HG02973 (cell line): ENCODE results near the gene PRKN.
A peak's percentile ranks its signal among the peaks of the same experiment; 100 is the strongest.
"Not testable (repeated sequence)": the region's sequence is repeated elsewhere in the genome, so short reads cannot be mapped to it uniquely, and the experiment has no call there.

Experiments used
- ATAC-seq: cut with Tn5 transposase; IDR thresholded peaks from one replicate; pipeline ENCODE4 v1.9.1; 2021; ENCODE audit warnings: moderate library complexity; ENCODE audit not compliant: unreplicated experiment

The PRKN gene

GRCh38 chr6:161926324-161926723 is 801.2 kb downstream of the PRKN start:
- no peak for ATAC-seq

- no peak for ATAC-seq
These were observed 803.0 kb downstream of the PRKN start for GRCh38 chr6:161924516-161925116.

GRCh38 chr6:161922631-161923119 is 804.9 kb downstream of the PRKN start:
- ATAC-seq: peak; percentile 51

GRCh38 chr6:161921602-161922395 is 805.8 kb downstream of the PRKN start:
- no peak for ATAC-seq

GRCh38 chr6:161919691-161920090 is 807.9 kb downstream of the PRKN start:
- ATAC-seq: no peak

- no peak for ATAC-seq
These were observed 808.8 kb downstream of the PRKN start for GRCh38 chr6:161918628-161919205.

- ATAC-seq: no peak
These were observed 809.4 kb downstream of the PRKN start for GRCh38 chr6:161918109-161918531.

GRCh38 chr6:161917645-161918044 is 809.9 kb downstream of the PRKN start:
- ATAC-seq: no peak

- ATAC-seq: no peak
These were observed 812.1 kb downstream of the PRKN start for GRCh38 chr6:161915456-161915964.

- ATAC-seq: no peak
These were observed 818.7 kb downstream of the PRKN start for GRCh38 chr6:161908872-161909271.

- ATAC-seq: no peak
These were observed 821.0 kb downstream of the PRKN start for GRCh38 chr6:161906571-161906970.

- no peak for ATAC-seq
These were observed 823.9 kb downstream of the PRKN start for GRCh38 chr6:161903584-161904212.

GRCh38 chr6:161901740-161902426 is 825.7 kb downstream of the PRKN start:
- no peak for ATAC-seq

- no peak for ATAC-seq
These were observed 833.1 kb downstream of the PRKN start for GRCh38 chr6:161894436-161894835.

GRCh38 chr6:161891542-161891941 is 836.0 kb downstream of the PRKN start:
- ATAC-seq: no peak

GRCh38 chr6:161890832-161891297 is 836.7 kb downstream of the PRKN start:
- no peak for ATAC-seq

- ATAC-seq: no peak
These were observed 837.3 kb downstream of the PRKN start for GRCh38 chr6:161890133-161890831.

- ATAC-seq: no peak
These were observed 838.2 kb downstream of the PRKN start for GRCh38 chr6:161889324-161889723.

- ATAC-seq: not testable (repeated sequence)
These were observed 841.0 kb downstream of the PRKN start for GRCh38 chr6:161886545-161886944.

- ATAC-seq: no peak
These were observed 842.8 kb downstream of the PRKN start for GRCh38 chr6:161884782-161885181.
